Endothelial cell of umbilical vein (primary cell): ENCODE results near the gene NUP107.

Experiments used
- EZH2 ChIP-seq: IDR thresholded peaks from 2 replicates; pipeline ENCODE4 v1.6.1; 2012; ENCODE audit warnings: borderline replicate concordance, low read depth, mild to moderate bottlenecking, moderate library complexity, low read length, inconsistent platforms; ENCODE audit not compliant: severe bottlenecking
- TF ChIP-seq, protein P1 (sequence below), 2 donors: IDR thresholded peaks; 1 replicate in 1 of 2; 2 replicates in 1 of 2; pipeline ENCODE4 v1.5.1; 2011; ENCODE audit warnings: low read length in 2 of 2, mild to moderate bottlenecking in 2 of 2, moderate library complexity in 2 of 2, control low read depth in 1 of 2, inconsistent platforms in 1 of 2, low read depth in 1 of 2; ENCODE audit not compliant: insufficient read depth in 1 of 2; ENCODE audit errors: extremely low read depth in 1 of 2

DNA sequence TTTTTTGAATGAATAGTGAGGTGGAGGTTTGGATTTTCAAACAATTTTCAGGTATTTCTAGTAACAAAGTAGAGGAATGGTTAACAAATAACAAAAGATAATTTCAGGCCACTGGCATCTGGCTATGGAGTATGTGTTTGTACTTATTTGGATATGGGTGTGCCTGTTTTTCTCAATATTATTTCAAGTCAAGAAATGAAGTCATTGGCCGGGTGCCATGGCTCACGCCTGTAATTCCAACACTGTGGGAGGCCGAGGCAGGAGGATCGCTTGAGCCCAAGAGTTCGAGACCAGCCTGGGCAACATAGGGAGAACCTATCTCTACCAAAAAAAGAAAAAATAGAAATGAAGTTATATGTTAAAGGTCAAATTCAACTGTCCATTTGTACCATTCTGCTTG, 73.1 kb downstream of the NUP107 start:
- TF ChIP-seq, protein P1, sequence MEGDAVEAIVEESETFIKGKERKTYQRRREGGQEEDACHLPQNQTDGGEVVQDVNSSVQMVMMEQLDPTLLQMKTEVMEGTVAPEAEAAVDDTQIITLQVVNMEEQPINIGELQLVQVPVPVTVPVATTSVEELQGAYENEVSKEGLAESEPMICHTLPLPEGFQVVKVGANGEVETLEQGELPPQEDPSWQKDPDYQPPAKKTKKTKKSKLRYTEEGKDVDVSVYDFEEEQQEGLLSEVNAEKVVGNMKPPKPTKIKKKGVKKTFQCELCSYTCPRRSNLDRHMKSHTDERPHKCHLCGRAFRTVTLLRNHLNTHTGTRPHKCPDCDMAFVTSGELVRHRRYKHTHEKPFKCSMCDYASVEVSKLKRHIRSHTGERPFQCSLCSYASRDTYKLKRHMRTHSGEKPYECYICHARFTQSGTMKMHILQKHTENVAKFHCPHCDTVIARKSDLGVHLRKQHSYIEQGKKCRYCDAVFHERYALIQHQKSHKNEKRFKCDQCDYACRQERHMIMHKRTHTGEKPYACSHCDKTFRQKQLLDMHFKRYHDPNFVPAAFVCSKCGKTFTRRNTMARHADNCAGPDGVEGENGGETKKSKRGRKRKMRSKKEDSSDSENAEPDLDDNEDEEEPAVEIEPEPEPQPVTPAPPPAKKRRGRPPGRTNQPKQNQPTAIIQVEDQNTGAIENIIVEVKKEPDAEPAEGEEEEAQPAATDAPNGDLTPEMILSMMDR (IDR thresholded peaks at IDR 0.05; ENCODE audit: extremely low read depth in 1 of 2, insufficient read depth in 1 of 2, low read depth in 1 of 2, low read length in 2 of 2) = no peak
- TF ChIP-seq EZH2 = no peak
